K562 (cell line): ENCODE results near the gene VAC14. TPM values are rescaled to one million over a fixed set of nuclear protein-coding genes. Genes with fewer than 3 reads are reported as not detected.

Source experiments
- ATAC-seq: fragments of 200-7000 bp; cut with Tn5 transposase; 3 replicates; pipeline ENCODE4 v1.9.1; 2020; ENCODE audit warnings: moderate library complexity
- BruUV-seq: library from RNA; stranded (reverse); fragments of 400-500 nt; replicated peaks from 2 replicates; lab custom pipeline; 2021; lab: Mats Ljungman, UMichigan
- CTCF ChIA-PET: fragments of 300-600 bp; formaldehyde crosslinking; extraction: SDS; loops from one replicate; lab custom pipeline; 2021; ENCODE audit warnings: low intra/inter-chr PET ratio; lab: Yijun Ruan, JAX
- POLR2A ChIA-PET: fragments of 300-600, 350-650 bp; sonication (Branson Sonifier 250); formaldehyde crosslinking; extraction: SDS; loops from one replicate; lab custom pipeline; 2021; ENCODE audit warnings: antibody characterized with exemption, inconsistent platforms; lab: Yijun Ruan, JAX
- DNase-seq, 4 experiments: peaks; one replicate each; pipeline versions ENCODE4 v3.0.0 to v3.0.0-alpha.2; 2011 to 2018; ENCODE audit warnings: low spot score in 3 of 4, mixed read lengths in 3 of 4; ENCODE audit errors: extremely low read depth in 1 of 4
- FAIRE-seq: peaks from 2 replicates; lab custom pipeline; 2011; peaks lifted over from hg19 to GRCh38; lab: Jason Lieb, UNC
- H2AFZ ChIP-seq: 2 replicates; pipeline ENCODE4 v1.6.0; 2011; ENCODE audit warnings: low read depth, low read length, control low read depth, inconsistent platforms
- H3K27ac ChIP-seq: fragments of 200-600 bp; 3 replicates; pipeline ENCODE4 v1.8.0; 2011; ENCODE audit warnings: low read depth, mild to moderate bottlenecking, control low read depth, inconsistent platforms, low read length, moderate library complexity, mixed read lengths; ENCODE audit errors: extremely low read depth
- H3K27me3 ChIP-seq, 2 experiments: fragments of 300-600 bp in 1 of 2; 2 replicates in 1 of 2; 3 replicates in 1 of 2; pipeline versions ENCODE4 v1.6.0 to v1.8.0; 2011; ENCODE audit warnings: inconsistent platforms in 2 of 2, low read length in 2 of 2, mild to moderate bottlenecking in 1 of 2, mixed read lengths in 1 of 2, moderate library complexity in 1 of 2; ENCODE audit not compliant: control insufficient read depth in 2 of 2, insufficient read depth in 2 of 2
- H3K36me3 ChIP-seq: fragments of 300-600 bp; 3 replicates; pipeline ENCODE4 v1.8.0; 2011; ENCODE audit warnings: mild to moderate bottlenecking, low read length, inconsistent platforms; ENCODE audit not compliant: control insufficient read depth, insufficient read depth
- H3K4me1 ChIP-seq, 2 experiments: fragments of 200-600 bp in 1 of 2; replicated peaks in 1 of 2; 2 replicates in 1 of 2; 3 replicates in 1 of 2; pipeline versions ENCODE4 v1.5.1 to v1.8.0; 2011; ENCODE audit warnings: inconsistent platforms in 2 of 2, low read length in 2 of 2, mild to moderate bottlenecking in 1 of 2, mixed read lengths in 1 of 2, moderate library complexity in 1 of 2; ENCODE audit not compliant: control insufficient read depth in 2 of 2, insufficient read depth in 2 of 2
- H3K4me2 ChIP-seq: 2 replicates; pipeline ENCODE4 v1.6.1; 2011; ENCODE audit warnings: low read length, control low read depth, inconsistent platforms, mixed read lengths; ENCODE audit not compliant: insufficient read depth
- H3K4me3 ChIP-seq: fragments of 200-600 bp; sonication (generic), shearing (Covaris generic); 2 replicates; pipeline ENCODE4 v1.5.1; 2016; ENCODE audit warnings: control low read depth, inconsistent platforms
- H3K79me2 ChIP-seq: fragments of 200-600 bp; 3 replicates; pipeline ENCODE4 v1.8.0; 2011; ENCODE audit warnings: low read length, inconsistent platforms; ENCODE audit not compliant: control insufficient read depth, insufficient read depth
- H3K9ac ChIP-seq, 2 experiments: 2 replicates each; pipeline versions ENCODE4 v1.6.0 to v1.6.1; 2011; ENCODE audit warnings: low read depth in 2 of 2, low read length in 2 of 2, control low read depth in 1 of 2, inconsistent platforms in 1 of 2, mild to moderate bottlenecking in 1 of 2, mixed read lengths in 1 of 2; ENCODE audit not compliant: insufficient read depth in 1 of 2
- H3K9me1 ChIP-seq: one replicate; pipeline ENCODE4 v1.6.0; 2011; ENCODE audit warnings: inconsistent platforms, mild to moderate bottlenecking, low read length, moderate library complexity; ENCODE audit not compliant: control insufficient read depth, insufficient read depth
- H3K9me3 ChIP-seq: replicated peaks from 2 replicates; pipeline ENCODE4 v1.5.1; 2011; ENCODE audit warnings: low read depth, low read length, inconsistent platforms; ENCODE audit not compliant: control insufficient read depth, insufficient read depth
- H4K20me1 ChIP-seq: replicated peaks from 2 replicates; pipeline ENCODE4 v1.6.1; 2011; ENCODE audit warnings: low read length, inconsistent platforms, mixed read lengths; ENCODE audit not compliant: control insufficient read depth, insufficient read depth
- FOXP4 ChIP-seq: sonication (generic); formaldehyde crosslinking; IDR thresholded peaks from 2 replicates; pipeline ENCODE4 v1.8.0; 2022; ENCODE audit warnings: mild to moderate bottlenecking, missing genetic modification reagents, borderline replicate concordance
- IFI16 ChIP-seq: fragments of 250-450 bp; sonication (Bioruptor Pico); IDR thresholded peaks from 2 replicates; pipeline ENCODE4 v2.1.2; 2022; ENCODE audit warnings: mild to moderate bottlenecking, inconsistent platforms
- TCF7L2 ChIP-seq: fragments of 150-350 bp; IDR thresholded peaks from 2 replicates; pipeline ENCODE4 v1.6.1; 2016; ENCODE audit warnings: low read depth, mild to moderate bottlenecking, low read length, moderate library complexity
- WGBS: fragments of 100-300 bp; shearing (Covaris generic); methylation state at CpG from one replicate; pipeline ENCODE4 v1.1.6; 2016; ENCODE audit warnings: low coverage, mixed read lengths; ENCODE audit not compliant: insufficient coverage; ENCODE audit errors: missing lambda C conversion rate; 5-methylcytosine and 5-hydroxymethylcytosine counted together
- in situ Hi-C: fragments of 300-500 bp; cut with MboI; formaldehyde crosslinking; loops from 4 replicates; pipeline ENCODE4 v1.15.0; 2018; ENCODE audit warnings: inconsistent platforms, mixed read lengths
- intact Hi-C: fragments of 100-400 bp; cut with micrococcal nuclease; formaldehyde crosslinking; loops from 2 replicates; pipeline ENCODE4 v1.14.2; 2022
- polyA plus RNA-seq, 8 experiments: library from polyadenylated mRNA; depleted of rRNA in 4 of 8; stranded (reverse) in 5 of 8; unstranded in 3 of 8; fragments of >200 nt; fragmentation: Nextera tagmentation in 2 of 8; fragmentation: Illumina TruSeq in 1 of 8; extraction: Ambion mirVana in 2 of 8; extraction: Trizol in 1 of 8; gene quantifications; 2 replicates each; pipeline versions ENCODE4 v1.2.1 to v1.2.3, GENCODE V29; 2011 to 2014; ENCODE audit warnings: inconsistent platforms in 1 of 8, missing spikeins in 1 of 8
- total RNA-seq, 7 experiments: library from RNA; depleted of rRNA in 6 of 7; stranded (reverse); fragments of >200 nt in 6 of 7; fragmentation: Illumina TruSeq in 2 of 7; extraction: Trizol in 2 of 7; gene quantifications; 2 replicates each; pipeline versions ENCODE4 v1.2.1 to v1.2.3, GENCODE V29; 2011 to 2021; ENCODE audit warnings: low replicate concordance in 1 of 7

The VAC14 gene
- total and polyA plus RNA-seq, 9 of the 15 experiments (the other 6 are each of a cell fraction or from before 2014, with no cell fraction given): 1.3 to 41.6 (median 26.6) TPM

GRCh38 chr16:70676675-70677498, 124.1 kb downstream of the VAC14 start:
- Histone ChIP-seq H3K4me2 (no peak overlapping the region), H2AFZ (no peak overlapping the region), H3K9me1 (no peaks in the 10 kb centered on the region), H3K4me3 (no peak overlapping the region), H3K27me3 (no peaks in the 10 kb centered on the region), H3K9ac (no peak overlapping the region), H3K79me2 (peaks cover 11% of the 10 kb centered on the region), H3K9me3 (no peaks in the 10 kb centered on the region), H3K27ac (no peak overlapping the region), H3K4me1 (peaks cover 0 to 24% of the 10 kb centered on the region in 2 experiments; a peak in 2 of 5 replicates), H4K20me1 (peaks cover 3% of the 10 kb centered on the region; the same call in 1 of the 2 replicates), H3K36me3 (peaks cover 88% of the 10 kb centered on the region; the same call in 2 of the 3 replicates)
- 96% methylated on average over 11 of the region's 14 CpGs for WGBS
- no peak for FAIRE-seq
- ChIA-PET POLR2A (interaction anchor here (1.0 to 1.4 kb wide), 4 partner anchors 9 to 17 kb away, joined by 3 to 4 read pairs (median 4); partner anchors contain the start of gene MTSS2), CTCF (no interaction called here)
- no peak for ATAC-seq
- no peak for DNase-seq
- intact Hi-C loops (no loop called here), in situ Hi-C loops (no loop called here)
- TF ChIP-seq FOXP4 (no peak), IFI16 (CRISPR knock-in tag) (no peak), TCF7L2 (no peak)
- no TSS peak for BruUV-seq
